ENCODE measurements around the gene STIM2.

STIM2 gene

GRCh38 chr4:26907731-26908599 lies 47.3 kb downstream of the STIM2 start:
- no peak for DNase-seq

DNA sequence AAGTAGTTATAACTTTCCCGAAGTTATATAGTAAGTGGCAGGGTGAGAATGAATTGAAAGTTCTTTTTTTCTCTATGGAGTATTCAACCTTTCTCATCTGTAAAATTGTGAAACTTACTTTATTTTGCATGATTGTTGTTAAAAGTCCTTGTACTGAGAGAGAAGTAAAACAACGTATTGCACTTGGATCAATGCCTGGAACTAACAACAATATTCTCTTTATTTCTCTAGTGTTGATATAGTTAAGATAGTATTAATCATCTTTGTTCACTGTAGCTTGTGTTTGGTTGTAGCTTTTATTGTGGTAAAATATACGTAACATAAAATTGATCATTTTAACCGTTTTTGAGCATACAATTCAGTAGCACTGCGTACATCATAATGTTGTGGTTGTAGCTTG lies 48.7 kb downstream of the STIM2 start:
- no peak for DNase-seq

- no peak for DNase-seq
These were observed 50.6 kb downstream of the STIM2 start for GRCh38 chr4:26911254-26911653.

DNA sequence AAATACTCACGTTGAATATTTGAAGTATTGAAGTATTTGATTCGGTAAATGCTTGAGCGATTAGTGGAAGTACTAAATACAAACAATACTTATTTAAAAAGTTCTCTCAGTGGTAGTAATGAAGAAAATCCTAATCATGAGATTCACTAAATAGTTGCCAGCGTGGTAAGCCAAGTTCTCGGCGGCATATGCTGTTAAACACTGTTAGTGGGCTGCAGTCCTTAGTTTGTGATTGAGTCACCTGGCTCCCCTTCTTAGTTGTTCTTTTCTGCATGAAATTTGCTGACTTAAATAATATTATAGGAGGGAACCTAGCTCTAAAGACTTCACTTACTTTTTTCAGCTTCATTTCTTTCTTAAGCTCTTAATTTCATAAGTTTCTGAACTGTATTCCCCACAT lies 51.4 kb downstream of the STIM2 start:
- DNase-seq, result no peak

DNA sequence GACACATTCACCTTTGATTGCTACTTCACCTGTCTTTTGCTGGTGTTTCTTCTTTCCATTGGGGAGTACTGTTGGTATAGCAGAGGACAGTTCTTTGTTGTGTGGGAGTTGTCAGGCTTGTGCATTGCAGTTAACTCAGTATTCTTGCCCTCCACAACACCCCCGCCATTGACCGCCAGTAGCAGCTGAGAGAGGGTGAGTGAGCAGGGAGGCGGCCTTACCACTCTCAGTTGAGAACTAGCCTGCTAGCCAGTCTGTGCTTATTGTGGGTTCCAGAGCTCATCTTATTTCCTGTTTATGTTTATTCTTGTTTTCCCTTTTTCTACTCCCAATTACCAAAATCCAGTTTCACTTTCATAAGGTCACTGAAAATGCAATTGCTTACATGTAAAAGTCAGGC lies 52.2 kb downstream of the STIM2 start:
- DNase-seq, result no peak

GRCh38 chr4:26916195-26916594 lies 55.6 kb downstream of the STIM2 start:
- DNase-seq, result no peak

- DNase-seq, result no peak
These were observed 70.3 kb downstream of the STIM2 start for GRCh38 chr4:26930964-26931363.

DNA sequence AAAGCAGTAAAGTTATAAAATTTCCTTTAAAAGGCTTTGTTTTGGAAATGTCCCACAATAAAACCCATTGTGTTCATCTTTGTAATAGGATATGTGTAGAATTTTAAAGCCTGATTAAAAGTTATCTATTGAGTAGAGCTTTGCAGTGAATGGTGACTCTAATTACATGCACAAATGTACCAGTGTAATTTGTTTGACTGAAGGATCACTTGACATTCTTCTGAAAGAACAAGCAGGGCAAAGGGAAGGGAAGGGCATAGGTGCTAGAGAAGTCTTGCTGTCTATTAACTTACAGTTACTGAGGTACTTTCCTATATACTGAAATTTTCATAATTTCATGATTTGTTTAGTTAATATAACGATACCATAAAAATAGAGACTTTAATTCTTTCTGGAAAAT lies 70.8 kb downstream of the STIM2 start:
- DNase-seq, result peak; percentile 7

GRCh38 chr4:26931966-26932365 lies 71.3 kb downstream of the STIM2 start:
- no peak for DNase-seq

GRCh38 chr4:26935397-26935796 lies 74.8 kb downstream of the STIM2 start:
- DNase-seq, result no peak

DNA sequence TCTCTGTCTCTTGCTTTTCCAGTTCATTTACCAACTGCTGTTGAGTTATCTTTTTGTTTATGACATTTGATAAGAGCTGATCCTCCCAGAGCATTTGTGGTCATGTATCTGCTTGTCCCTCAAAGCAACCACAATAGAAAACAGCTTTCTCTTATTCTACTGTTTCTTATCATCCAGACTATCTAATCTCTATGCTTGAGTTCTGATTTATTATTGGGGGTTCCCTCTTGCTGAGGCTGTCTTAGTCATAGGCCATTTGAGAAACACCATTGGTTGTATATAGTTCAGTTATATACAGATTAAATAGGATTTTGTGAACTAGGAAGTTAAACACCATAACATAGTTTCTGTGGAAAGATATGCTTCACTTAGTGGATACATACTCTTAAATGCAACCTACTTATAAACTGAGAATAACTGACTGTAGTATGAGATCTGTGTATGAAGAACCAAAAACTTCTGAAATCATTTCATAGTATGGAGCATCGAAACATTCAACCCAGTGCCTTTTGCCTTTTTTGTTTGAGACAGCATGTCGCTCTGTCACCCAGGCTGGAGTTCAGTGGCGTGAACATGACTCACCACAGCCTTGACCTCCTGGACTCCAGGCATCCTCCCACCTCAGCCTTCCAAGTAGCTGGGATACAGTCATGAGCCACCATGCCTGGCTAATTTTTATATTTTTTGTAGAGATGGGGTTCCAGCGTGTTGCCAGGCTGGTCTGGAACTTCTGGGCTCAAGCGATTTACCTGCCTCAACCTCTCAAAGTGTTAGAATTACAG lies 75.8 kb downstream of the STIM2 start:
- DNase-seq, result no peak

- DNase-seq, result no peak
These were observed 76.5 kb downstream of the STIM2 start for GRCh38 chr4:26937139-26937538.

- no peak for DNase-seq
These were observed 76.9 kb downstream of the STIM2 start for GRCh38 chr4:26937567-26937966.

DNA sequence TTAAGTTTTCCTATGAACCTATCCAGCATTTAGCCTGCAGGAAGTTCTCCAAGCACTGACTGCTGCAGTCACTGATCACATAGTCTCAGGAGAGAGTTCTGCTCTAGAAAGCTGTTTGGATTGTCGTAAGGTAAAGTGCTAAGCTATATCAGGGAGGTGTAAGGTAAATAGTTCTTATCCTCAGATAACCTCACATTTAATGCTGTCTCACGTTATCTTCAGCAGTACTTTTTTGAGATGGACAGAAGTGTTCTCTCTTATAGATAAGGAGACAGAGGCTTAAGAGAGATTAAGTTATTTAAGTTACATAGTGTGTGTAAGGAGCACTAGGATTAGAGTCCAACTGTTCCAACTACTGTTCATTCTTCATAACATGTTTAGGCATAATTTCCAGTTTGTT lies 77.9 kb downstream of the STIM2 start:
- no peak for DNase-seq

DNA sequence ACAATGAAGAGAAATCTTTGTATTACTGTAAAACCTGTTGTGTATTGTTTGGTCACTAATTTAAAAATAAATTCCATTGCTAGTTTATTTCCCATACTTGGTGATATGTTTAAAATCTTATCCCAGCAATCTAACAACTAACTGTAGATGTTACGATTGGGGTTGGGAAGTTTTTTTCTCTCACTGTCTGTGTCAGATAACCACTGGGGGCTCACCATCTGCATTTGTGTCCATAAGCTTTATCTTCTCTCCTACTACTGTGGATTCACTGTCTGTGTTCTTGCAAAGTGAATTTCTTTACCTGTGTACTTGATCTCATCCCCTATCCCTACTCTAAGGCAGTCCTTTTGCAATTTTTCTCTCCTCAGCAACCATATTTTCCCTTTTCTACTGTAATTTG lies 81.3 kb downstream of the STIM2 start:
- DNase-seq, result no peak

GRCh38 chr4:26942871-26943270 lies 82.2 kb downstream of the STIM2 start:
- DNase-seq, result no peak

DNA sequence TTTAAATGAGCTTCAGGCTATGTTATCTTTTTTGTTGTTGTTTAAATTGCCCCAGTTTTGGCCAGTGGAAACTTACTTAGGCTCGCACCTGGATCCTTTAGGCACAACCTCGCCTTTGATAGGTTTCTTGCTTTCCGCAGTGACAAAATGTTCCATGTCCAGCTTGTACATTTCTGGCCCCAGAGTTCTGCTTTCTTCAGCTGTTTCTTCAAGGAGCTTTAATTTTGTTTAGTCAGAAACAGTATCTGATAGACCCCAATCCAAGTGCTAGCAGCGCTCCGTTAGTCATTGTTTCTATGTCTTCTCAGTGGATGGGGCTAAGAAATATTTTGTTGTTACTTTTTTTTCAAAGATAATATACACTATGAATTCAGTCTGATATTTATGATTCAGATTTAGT lies 82.8 kb downstream of the STIM2 start:
- no peak for DNase-seq

- no peak for DNase-seq
These were observed 85.2 kb downstream of the STIM2 start for GRCh38 chr4:26945794-26946193.

- no peak for DNase-seq
These were observed 86.7 kb downstream of the STIM2 start for GRCh38 chr4:26947318-26947717.

DNA sequence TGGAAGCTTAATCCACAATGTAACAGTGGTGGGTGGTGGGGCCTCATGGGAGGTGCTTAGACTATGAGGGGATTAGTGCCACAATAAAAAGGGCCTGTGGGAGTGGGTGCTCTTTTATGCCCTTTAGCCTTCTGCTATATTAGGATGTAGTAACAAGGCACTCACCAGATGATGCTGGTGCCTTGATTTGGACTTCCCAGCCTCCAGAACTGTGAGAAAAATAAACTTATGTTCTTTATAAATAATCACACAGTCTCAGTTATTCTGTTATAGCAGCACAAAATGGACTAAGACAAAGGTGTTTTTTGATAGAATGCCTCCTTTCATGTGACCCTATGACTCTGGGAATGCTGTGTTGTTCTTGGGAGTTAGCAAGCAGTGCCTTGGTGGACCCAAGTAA lies 89.8 kb downstream of the STIM2 start:
- DNase-seq, result no peak

DNA sequence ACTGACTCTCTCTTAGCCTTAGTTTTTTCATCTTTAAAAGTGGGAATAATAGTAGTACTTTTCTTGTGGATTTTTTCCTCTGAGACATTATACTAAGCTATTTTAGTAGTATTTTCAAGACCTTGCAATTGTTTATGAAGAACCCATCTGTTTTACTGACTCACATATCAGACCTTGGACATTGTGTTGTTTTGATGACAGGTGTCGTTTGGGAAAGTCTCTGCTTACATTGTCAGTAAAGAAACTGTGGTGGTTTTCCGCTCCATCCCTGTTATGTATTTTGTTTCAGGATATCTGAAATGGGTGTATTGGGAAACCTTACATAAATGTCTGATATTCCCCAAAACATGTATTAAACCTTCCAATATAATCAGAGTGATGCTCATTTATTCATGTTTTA lies 92.2 kb downstream of the STIM2 start:
- no peak for DNase-seq

- DNase-seq, result no peak
These were observed 92.7 kb downstream of the STIM2 start for GRCh38 chr4:26953366-26953765.

DNA sequence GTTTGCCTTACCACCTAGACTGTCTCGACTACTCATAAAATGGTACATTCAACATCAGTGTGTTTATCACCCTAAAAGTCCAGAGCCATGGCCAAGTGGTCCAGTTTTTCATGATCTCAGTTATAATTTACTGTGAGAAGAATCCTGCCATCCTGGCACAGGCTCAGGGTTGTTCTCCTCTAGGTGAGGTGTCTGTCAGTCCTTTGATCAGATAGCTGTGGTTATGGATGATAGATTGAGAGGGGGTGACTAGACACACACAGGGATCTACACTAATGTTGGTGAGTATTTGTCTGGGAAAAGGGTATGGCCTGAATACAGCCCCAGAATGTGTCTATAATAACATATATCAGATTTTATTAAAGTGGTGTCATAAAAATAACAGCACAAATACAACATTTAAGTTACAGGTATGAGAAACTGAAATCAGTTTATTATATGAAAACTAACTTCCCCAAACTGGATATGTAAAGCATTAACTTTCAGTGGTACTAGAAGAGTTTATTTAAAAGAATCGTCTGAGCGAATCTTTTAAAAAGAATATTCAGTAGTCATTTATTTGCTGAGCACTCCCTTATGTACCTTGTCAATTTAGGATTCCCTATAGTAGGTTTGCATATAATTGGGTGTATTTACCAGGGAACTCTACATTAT lies 93.3 kb downstream of the STIM2 start:
- no peak for DNase-seq

- DNase-seq, result no peak
These were observed 94.6 kb downstream of the STIM2 start for GRCh38 chr4:26955241-26955640.
